ENCODE results near the gene SEPTIN7. TPM values are rescaled to one million over a fixed set of nuclear protein-coding genes. Genes with fewer than 3 reads are reported as not detected.
"Not testable (repeated sequence)": the region's sequence is repeated elsewhere in the genome, so short reads cannot be mapped to it uniquely, and the experiment has no call there.

Gene SEPTIN7
- total RNA-seq, 1 experiment from 2014 or later = 219 TPM

DNA sequence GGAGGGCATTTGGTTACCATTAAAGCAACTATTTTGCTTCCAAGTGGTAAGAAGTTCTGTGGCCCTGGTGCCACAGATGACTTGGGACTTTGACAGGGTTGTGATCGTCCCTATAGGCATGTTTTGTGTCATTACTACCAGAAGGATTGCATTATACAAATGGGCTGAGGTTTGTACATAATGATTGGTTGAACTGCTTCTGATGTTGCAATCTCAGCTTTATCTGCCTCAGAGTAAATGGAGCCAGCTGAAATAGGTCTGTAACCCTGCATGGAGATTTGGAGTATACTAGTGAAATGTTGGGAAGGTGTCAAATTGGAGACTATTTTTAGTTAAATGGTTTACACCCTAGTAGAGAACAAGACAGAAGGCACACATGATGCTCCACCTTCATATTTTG is 46.1 kb upstream of the SEPTIN7 start:
- no peaks in the 10 kb centered on the region for H3K79me2 ChIP-seq (ENCODE audit: low read depth)
- intact Hi-C loops (cut with micrococcal nuclease; ENCODE audit: unreplicated experiment) = no loop called here
- no peaks in the 10 kb centered on the region for H3K9me3 ChIP-seq (ENCODE audit: insufficient read depth, low read depth)
- H3K27me3 ChIP-seq (ENCODE audit: insufficient read depth, low read depth) = 0 out of 2 replicates have a peak, but pooled peaks cover 7% of the 10 kb centered on the region
- ChIA-PET CTCF (no interaction called here), POLR2A (ENCODE audit: unreplicated experiment) (no interaction called here)
- no peaks in the 10 kb centered on the region for H3K4me1 ChIP-seq (replicated peaks; ENCODE audit: insufficient read depth)
- no peak for DNase-seq
- TF ChIP-seq EZH2 (IDR thresholded peaks at IDR 0.05; ENCODE audit: low read depth) (no peak), CTCF (conservative IDR thresholded peaks at IDR 0.05) (no peak)
- H3K36me3 ChIP-seq (ENCODE audit: low read depth) = no peaks in the 10 kb centered on the region
- no peak overlapping the region for H3K27ac ChIP-seq
- H3K4me2 ChIP-seq = no peak overlapping the region
- no peak overlapping the region for H2AFZ ChIP-seq
- H3K4me3 ChIP-seq = no peak overlapping the region
- BruUV-seq (replicated peaks) = no TSS peak
- H3K9me2 ChIP-seq (ENCODE audit: insufficient read depth) = no peaks in the 10 kb centered on the region
- H3F3A ChIP-seq (ENCODE audit: insufficient read depth, low read depth) = no peaks in the 10 kb centered on the region
- no peaks in the 10 kb centered on the region for H4K20me1 ChIP-seq (ENCODE audit: insufficient read depth)

GRCh38 chr7:35755711-35756110 is 45.1 kb upstream of the SEPTIN7 start:
- Histone ChIP-seq H3K4me2 (no peak overlapping the region), H3K27ac (no peak overlapping the region), H3K36me3 (ENCODE audit: low read depth) (no peaks in the 10 kb centered on the region), H3K9me3 (ENCODE audit: insufficient read depth, low read depth) (no peaks in the 10 kb centered on the region), H3K79me2 (ENCODE audit: low read depth) (no peaks in the 10 kb centered on the region), H3K4me3 (no peak overlapping the region), H3K4me1 (replicated peaks; ENCODE audit: insufficient read depth) (no peaks in the 10 kb centered on the region), H2AFZ (no peak overlapping the region), H3K27me3 (ENCODE audit: insufficient read depth, low read depth) (0 out of 2 replicates have a peak, but pooled peaks cover 7% of the 10 kb centered on the region), H3F3A (ENCODE audit: insufficient read depth, low read depth) (no peaks in the 10 kb centered on the region), H4K20me1 (ENCODE audit: insufficient read depth) (no peaks in the 10 kb centered on the region), H3K9me2 (ENCODE audit: insufficient read depth) (no peaks in the 10 kb centered on the region)
- POLR2A ChIA-PET (ENCODE audit: unreplicated experiment) = no interaction called here
- no peak for DNase-seq
- CTCF ChIA-PET = no interaction called here
- BruUV-seq (replicated peaks) = no TSS peak
- TF ChIP-seq CTCF (conservative IDR thresholded peaks at IDR 0.05) (no peak), EZH2 (IDR thresholded peaks at IDR 0.05; ENCODE audit: low read depth) (no peak)
- intact Hi-C loops (cut with micrococcal nuclease; ENCODE audit: unreplicated experiment) = no loop called here

GRCh38 chr7:35756453-35756852 is 44.4 kb upstream of the SEPTIN7 start:
- H3K9me3 ChIP-seq (ENCODE audit: insufficient read depth, low read depth); BruUV-seq (replicated peaks); H3K4me3 ChIP-seq; CTCF ChIA-PET; H3K27me3 ChIP-seq (ENCODE audit: insufficient read depth, low read depth); H3K27ac ChIP-seq; DNase-seq; H4K20me1 ChIP-seq (ENCODE audit: insufficient read depth); H2AFZ ChIP-seq; POLR2A ChIA-PET (ENCODE audit: unreplicated experiment); H3K4me2 ChIP-seq; H3K4me1 ChIP-seq (replicated peaks; ENCODE audit: insufficient read depth); H3K36me3 ChIP-seq (ENCODE audit: low read depth); H3K79me2 ChIP-seq (ENCODE audit: low read depth); H3K9me2 ChIP-seq (ENCODE audit: insufficient read depth); H3F3A ChIP-seq (ENCODE audit: insufficient read depth, low read depth); intact Hi-C loops (cut with micrococcal nuclease; ENCODE audit: unreplicated experiment): not testable (repeated sequence)

DNA sequence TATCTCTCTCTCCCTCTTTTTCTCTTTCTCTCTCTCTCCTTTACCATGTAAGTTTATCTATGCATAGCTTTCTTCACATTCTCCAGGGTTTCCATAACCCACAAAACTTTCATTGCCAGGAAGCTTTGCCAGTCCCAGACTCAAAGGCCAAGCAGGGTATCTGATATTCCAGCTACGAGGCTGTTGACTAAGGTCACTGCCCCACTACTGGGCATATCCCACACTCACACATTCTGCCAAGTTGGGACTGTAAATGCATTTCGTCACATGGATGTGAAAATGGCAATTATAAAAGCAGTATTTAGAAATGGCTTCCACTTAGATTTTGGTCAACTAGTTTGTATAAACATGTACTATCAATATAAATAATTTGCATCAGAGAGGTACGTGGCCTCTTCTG is 43.3 kb upstream of the SEPTIN7 start:
- H3K27me3 ChIP-seq (ENCODE audit: insufficient read depth, low read depth) = 0 out of 2 replicates have a peak, but pooled peaks cover 7% of the 10 kb centered on the region
- no peaks in the 10 kb centered on the region for H3K79me2 ChIP-seq (ENCODE audit: low read depth)
- ChIA-PET POLR2A (ENCODE audit: unreplicated experiment) (interaction anchor here (0.6 kb wide), 1 partner anchor 623 kb away, joined by 4 read pairs; no protein-coding TSS in a partner anchor), CTCF (no interaction called here)
- no peaks in the 10 kb centered on the region for H3F3A ChIP-seq (ENCODE audit: insufficient read depth, low read depth)
- no peak overlapping the region for H3K4me3 ChIP-seq
- no peak overlapping the region for H2AFZ ChIP-seq
- TF ChIP-seq EZH2 (IDR thresholded peaks at IDR 0.05; ENCODE audit: low read depth) = no peak
- no peak for TF ChIP-seq CTCF (conservative IDR thresholded peaks at IDR 0.05)
- DNase-seq = no peak
- no TSS peak for BruUV-seq (replicated peaks)
- intact Hi-C loops (cut with micrococcal nuclease; ENCODE audit: unreplicated experiment) = no loop called here
- H3K9me2 ChIP-seq (ENCODE audit: insufficient read depth) = no peaks in the 10 kb centered on the region
- no peaks in the 10 kb centered on the region for H3K36me3 ChIP-seq (ENCODE audit: low read depth)
- H4K20me1 ChIP-seq (ENCODE audit: insufficient read depth) = no peaks in the 10 kb centered on the region
- no peaks in the 10 kb centered on the region for H3K9me3 ChIP-seq (ENCODE audit: insufficient read depth, low read depth)
- H3K4me2 ChIP-seq = no peak overlapping the region
- no peak overlapping the region for H3K27ac ChIP-seq
- H3K4me1 ChIP-seq (replicated peaks; ENCODE audit: insufficient read depth) = no peaks in the 10 kb centered on the region

Measured in PC-9 (cell line).